Amniotic stem cell (primary cell): ENCODE measurements around the gene YES1.
"Not testable (repeated sequence)": the region's sequence is repeated elsewhere in the genome, so short reads cannot be mapped to it uniquely, and the experiment has no call there.

Experiments
- DNase-seq: peaks from one replicate; lab custom pipeline; 2025; lab: John Stamatoyannopoulos, UW

The YES1 gene

DNA sequence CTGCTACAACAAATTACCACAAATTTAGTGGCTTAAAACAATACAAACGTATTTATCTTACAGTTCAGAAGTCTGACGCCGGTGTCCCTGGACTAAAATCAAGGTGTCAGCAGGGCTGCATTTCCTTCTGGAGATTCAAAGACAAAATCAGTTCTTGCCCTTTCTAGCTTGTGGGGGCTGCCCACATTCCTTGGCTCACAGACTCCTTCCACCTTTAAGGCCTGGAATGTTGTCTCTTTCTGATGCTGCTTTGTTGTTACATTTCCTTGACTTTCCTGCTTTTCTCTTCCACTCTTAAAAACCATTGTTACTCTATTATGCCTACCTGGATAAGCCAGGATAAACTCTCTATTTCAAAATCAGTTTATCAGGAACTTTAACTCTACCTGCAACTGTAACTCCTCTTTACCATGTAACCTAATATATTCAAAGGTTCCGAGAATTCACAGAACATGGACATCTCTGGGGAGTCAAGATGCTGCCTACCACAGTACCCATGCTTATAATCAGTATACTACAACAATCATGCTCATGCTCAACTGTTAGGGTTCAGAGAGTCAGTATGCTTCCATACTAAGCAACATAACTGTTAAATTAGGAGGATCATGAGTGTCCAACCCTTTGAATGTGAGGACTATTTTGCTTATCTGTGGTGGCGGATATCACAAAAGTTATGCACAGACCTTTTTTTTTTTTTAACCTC lies 27.4 kb downstream of the YES1 start:
- no peak for DNase-seq

DNA sequence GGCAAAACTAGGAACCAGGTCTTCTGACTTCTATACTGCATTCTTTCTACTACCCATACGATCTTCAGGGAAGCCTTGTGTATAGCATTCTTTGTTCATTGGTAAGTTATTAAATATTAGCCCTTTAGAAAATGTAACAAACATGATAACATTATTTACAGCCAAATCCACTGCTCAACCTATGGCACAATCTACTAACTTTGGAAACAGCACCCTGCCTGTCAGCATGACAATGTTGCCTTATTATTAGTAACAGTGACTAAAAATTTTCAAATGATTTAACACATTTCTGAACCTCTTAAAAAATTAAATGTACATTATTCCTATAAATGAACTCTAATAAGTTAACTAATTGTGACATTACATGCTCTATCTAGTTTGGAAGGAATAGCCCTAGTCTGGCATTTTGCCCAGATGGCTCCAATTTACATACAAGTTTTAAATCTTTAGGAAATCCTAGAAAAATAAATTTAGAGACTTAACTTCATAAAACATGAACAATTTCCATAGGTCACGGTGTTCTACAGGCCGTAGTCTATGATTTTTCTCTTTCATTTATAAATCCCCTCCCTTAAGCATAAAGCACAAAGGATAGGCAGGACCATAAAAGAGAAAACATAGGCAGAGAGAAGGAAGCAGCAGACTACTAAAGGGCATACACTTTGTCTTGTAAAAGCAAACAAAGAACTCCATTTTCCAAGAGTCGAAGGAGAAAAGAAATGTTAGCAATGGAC lies 33.7 kb downstream of the YES1 start:
- DNase-seq, result no peak

- DNase-seq, result no peak
These were observed 35.0 kb downstream of the YES1 start for GRCh38 chr18:777021-777420.

DNA sequence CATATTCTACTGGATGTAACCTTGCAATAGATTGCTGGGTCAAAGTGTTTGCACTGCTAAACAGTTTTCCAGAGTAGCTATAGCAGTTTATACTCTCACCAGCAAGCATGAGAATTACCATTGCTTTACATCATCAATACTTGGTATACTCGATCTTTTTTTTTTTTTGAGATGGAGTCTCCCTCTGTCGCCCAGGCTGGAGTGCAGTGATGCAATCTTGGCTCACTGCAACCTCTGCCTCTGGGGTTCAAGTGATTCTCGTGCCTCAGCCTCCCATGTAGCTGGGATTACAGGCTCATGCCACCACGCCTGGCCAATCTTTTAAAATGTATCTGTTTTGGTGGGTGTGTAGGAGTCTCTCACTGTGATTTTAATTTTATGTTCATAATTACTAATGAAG lies 36.0 kb downstream of the YES1 start:
- not testable (repeated sequence) for DNase-seq

- DNase-seq, result no peak
These were observed 37.2 kb downstream of the YES1 start for GRCh38 chr18:774811-775210.

DNA sequence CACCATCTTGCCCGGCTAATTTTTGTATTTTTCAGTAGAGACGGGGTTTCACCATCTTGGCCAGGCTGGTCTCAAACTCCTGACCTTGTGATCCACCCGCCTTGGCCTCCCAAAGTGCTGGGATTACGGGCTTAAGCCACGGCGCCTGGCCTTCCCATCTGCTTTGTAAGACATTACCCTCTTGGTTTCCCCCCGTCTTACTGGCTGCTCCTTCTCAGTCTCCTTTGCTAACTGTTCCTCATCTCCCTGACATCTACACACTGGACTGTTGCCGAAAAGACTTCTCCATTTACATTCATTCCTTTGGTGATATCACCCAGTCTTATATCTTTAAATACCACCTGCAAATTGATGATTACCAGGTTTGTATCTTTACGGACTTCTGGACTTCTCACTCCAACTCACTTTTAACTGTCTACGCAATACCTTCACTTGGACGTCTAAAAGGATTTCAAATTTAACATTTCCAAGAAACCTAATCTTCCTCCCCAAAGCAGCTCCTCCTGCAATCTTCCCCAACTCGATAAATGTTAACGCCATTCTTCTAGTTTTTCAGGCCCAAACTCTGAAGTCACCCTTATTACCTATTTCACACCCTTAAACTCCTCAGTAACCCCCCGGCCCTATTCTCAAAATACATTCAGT lies 37.9 kb downstream of the YES1 start:
- DNase-seq, result no peak

DNA sequence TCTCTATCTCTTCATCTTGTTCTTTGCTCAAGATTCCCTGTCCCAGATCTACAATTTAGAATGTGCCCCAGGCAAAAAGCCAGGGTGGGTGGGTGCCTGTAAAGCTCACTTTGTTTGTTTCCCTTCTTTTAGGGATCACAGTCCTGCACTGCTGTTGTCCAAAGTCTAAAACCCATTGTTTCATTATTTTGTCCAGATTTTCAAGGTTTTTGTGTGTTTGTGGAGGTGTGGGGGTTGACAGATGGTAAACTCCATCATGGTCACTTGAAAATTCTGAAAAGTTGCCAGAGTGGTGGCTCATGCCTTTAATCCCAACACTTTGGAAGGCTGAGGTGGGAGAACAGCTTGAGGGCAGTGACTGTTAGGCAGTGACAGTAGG lies 41.5 kb downstream of the YES1 start:
- no peak for DNase-seq

GRCh38 chr18:767961-768360 lies 44.1 kb downstream of the YES1 start:
- no peak for DNase-seq

- DNase-seq, result no peak
These were observed 44.8 kb downstream of the YES1 start for GRCh38 chr18:767084-767882.

DNA sequence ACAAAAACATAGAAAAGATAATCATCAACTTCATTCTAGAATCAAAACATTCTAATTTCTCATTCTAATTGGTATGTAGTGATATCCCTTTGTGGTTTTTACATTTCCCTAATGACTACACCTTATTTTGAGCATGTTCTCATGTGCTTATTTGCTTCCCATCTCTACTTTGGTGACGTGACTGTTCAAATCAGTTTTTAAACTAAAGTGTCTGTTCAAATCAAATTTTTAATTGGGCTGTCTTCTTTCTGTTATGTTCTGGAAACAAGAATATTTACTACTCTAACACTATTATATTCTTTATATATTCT lies 45.5 kb downstream of the YES1 start:
- no peak for DNase-seq

- DNase-seq, result no peak
These were observed 46.1 kb downstream of the YES1 start for GRCh38 chr18:765764-766549.

DNA sequence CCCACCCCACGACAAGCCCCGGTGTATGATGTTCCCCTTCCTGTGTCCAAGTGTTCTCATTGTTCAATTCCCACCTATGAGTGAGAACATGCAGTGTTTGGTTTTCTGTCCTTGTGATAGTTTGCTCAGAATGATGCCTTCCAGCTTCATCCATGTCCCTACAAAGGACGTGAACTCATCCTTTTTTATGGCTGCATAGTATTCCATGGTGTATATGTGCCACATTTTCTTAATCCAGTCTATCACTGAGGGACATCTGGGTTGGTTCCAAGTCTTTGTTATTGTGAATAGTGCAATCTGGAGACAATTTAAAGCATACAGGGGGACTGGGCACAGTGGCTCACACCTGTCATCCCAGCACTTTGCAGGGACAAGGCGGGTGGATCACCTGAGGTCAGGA lies 52.2 kb downstream of the YES1 start:
- DNase-seq, result not testable (repeated sequence)

DNA sequence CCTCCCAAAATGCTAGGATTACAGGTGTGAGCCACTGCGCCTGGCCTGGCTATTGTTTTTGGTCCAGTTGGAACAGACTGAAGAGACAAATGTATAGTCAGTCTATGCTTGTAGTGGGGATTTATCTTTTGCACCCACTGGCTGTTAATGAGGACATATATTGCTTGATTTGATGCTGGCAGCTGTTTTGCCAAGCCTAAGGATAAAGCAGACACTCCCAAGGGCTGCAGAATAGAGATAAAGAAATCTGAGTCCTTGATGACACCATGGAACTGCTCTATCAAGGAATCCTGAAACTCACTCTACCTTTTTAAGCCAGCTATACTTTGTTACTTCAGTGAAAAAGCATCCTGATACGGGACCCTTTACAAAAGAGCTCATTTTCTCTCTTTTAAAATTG lies 56.5 kb downstream of the YES1 start:
- no peak for DNase-seq

DNA sequence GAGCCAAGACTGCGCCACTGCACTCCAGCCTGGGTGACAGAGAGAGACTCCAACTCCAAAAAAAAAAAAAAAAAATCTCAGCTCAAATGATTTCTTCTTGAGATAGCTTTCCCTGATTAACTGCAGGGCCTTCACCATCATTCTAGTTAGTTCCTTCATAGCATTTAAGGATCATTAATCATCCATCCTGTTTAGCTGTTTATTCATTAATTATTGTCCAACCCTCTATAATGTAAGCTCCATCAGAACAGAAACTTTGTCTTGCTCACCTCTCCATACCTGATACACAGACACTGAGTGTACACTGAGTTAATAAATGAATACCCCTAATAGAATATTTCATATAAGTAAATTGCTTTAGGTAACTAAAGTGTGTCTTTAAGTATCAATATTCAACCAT lies 57.4 kb downstream of the YES1 start:
- DNase-seq, result no peak

- DNase-seq, result no peak
These were observed 61.6 kb downstream of the YES1 start for GRCh38 chr18:750456-750855.

DNA sequence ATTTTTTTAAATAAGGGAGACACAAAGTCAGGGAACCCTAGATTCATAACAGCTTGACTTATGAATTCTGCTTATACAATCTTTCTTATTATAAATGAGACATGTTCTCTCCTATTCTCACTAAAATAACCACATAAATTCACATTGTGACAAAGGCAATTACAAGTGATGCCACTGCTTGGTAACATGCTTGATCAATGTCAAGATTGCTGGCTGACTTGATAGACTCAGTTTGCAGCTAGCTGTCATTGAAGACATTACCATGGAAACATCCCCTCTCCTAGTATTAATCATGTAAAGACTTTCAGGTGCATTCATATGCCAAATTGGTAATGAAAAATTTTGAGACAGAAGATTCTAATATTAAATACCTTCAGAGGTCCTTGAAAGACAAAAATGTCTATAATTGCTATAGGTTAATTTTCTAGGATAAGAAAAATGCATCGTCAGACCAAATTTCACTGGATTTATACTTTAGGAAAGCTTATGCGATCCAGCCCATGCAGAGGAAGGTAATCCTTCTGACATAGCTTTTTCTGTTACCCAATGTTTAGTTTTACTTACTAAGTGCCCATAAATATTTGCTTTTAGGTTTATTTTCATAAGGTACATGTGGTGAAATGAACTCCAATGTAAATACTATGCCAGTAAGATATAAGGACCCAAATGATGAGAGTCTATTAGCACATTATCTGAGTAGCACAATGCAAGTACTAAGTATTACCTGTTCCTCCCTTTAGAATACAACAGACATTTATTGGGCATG lies 67.0 kb downstream of the YES1 start:
- no peak for DNase-seq

DNA sequence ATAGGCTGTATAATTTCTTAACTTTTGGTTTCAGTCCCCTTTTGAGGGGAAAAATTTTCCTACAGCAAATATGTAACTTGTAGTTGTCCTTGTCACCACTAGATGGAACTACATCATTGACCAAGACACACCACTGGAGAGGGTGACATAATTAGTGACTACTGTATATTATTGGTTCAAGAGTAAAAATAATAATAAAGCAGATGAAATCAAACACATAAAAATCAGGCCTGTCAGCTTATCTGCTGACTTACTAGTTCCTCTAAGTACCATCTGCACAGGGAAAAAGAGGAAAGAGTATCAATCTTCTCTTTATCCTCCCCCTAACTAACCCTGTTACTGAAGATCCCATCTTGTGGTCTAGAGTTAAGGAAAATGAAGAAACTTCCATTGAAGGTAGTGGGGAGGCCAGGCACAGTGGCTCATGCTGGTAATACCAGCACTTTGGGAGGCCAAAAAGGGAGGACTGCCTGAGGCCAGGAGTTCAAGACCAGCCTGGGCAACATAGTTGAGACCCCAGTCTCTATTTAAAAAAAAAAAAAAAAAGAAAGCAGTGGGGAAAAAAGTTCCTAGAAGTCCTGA lies 70.0 kb downstream of the YES1 start:
- DNase-seq, result no peak

- DNase-seq, result no peak
These were observed 79.7 kb downstream of the YES1 start for GRCh38 chr18:732371-732770.

GRCh38 chr18:731185-731584 lies 80.9 kb downstream of the YES1 start:
- no peak for DNase-seq

DNA sequence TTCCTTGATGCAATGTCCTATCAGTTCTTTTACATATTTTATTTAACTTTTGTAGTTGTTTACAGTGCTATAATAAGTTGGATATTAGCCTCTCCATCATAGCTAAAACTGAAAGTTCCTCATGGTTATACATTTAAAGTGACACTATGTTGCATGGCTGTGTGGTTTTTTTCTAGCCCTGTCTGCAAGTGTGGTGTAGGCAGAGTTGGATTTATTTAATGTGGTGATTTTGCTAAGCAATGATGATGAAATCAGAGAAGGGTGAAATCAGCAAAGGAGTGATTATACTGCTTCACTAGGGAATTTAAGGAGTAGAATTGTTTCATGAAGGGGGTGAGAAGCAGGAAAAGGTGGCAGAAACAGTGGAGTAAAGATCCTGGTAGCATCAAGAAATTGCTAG lies 81.3 kb downstream of the YES1 start:
- no peak for DNase-seq

DNA sequence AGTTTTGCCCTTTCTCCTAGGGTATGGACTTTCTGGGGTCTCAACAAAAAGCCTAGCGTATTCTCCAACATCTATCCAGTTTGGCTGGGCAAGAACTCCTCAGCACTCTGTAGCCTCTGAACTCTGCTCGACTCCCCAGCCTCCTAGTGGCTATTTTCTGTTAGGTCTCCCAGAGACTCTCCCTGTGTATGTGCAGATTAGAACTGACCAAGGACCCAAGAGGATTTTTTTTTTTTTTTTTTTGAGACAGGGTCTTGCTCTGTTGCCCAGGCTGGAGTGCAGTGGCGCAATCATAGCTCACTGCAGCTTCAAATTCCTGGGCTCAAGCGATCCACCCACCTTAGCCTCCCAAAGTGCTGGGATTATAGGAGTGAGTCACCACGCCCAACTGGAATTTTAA lies 81.9 kb downstream of the YES1 start:
- not testable (repeated sequence) for DNase-seq
